Astrocyte of the cerebellum (primary cell): ENCODE data around the gene CTTNBP2.

ENCODE experiments used
- DNase-seq: peaks from one replicate; pipeline ENCODE4 v3.0.0-alpha.2; 2011; ENCODE audit warnings: low read depth
- H3K4me3 ChIP-seq: 2 replicates; pipeline ENCODE4 v1.5.1; 2011; ENCODE audit warnings: mild to moderate bottlenecking, low read depth, low read length, moderate library complexity
- CTCF ChIP-seq: IDR thresholded peaks from 2 replicates; pipeline ENCODE4 v1.5.1; 2012; ENCODE audit warnings: low read length, low read depth, moderate library complexity, mild to moderate bottlenecking; ENCODE audit errors: missing control alignments
- in situ Hi-C: cut with HindIII; loops from 2 replicates; pipeline ENCODE4 v1.10.0; 2017; ENCODE audit warnings: low sequenced_read_pairs

Gene CTTNBP2

GRCh38 chr7:117871778-117872538, 1.3 kb downstream of the CTTNBP2 start:
- DNase-seq: no peak

GRCh38 chr7:117871401-117871777, 1.9 kb downstream of the CTTNBP2 start:
- in situ Hi-C loops: no loop called here
- DNase-seq: no peak
- H3K4me3 ChIP-seq: peak overlapping the region; percentile 82
- no peak for TF ChIP-seq CTCF

More at GRCh38 chr7:117871778-117872538, 1.3 kb downstream of the CTTNBP2 start:
- TF ChIP-seq CTCF: no peak
- H3K4me3 ChIP-seq: peak overlapping the region; percentile 82
- in situ Hi-C loops: no loop called here

- in situ Hi-C loops: no loop called here
- no peak for DNase-seq
- no peak for TF ChIP-seq CTCF
- peak overlapping the region; percentile 15 for H3K4me3 ChIP-seq
Observed at GRCh38 chr7:117870448-117871130, 2.7 kb downstream of the CTTNBP2 start.

- H3K4me3 ChIP-seq: no peak overlapping the region
- DNase-seq: no peak
- in situ Hi-C loops: no loop called here
- no peak for TF ChIP-seq CTCF
Observed at GRCh38 chr7:117869374-117869773, 3.9 kb downstream of the CTTNBP2 start.

GRCh38 chr7:117863618-117864017, 9.6 kb downstream of the CTTNBP2 start:
- H3K4me3 ChIP-seq: no peak overlapping the region
- no peak for TF ChIP-seq CTCF
- DNase-seq: no peak
- in situ Hi-C loops: no loop called here

GRCh38 chr7:117862378-117862777, 10.9 kb downstream of the CTTNBP2 start:
- DNase-seq: no peak
- H3K4me3 ChIP-seq: no peak overlapping the region
- in situ Hi-C loops: no loop called here
- TF ChIP-seq CTCF: no peak
